H1 (cell line): ENCODE measurements around the gene CHN2. TPM values are rescaled to one million over a fixed set of nuclear protein-coding genes. Genes with fewer than 3 reads are reported as not detected.

Experiments used
- CTCF ChIA-PET: fragments of 300-600 bp; sonication (Branson Sonifier 250); formaldehyde crosslinking; loops from one replicate; lab custom pipeline; 2021; ENCODE audit not compliant: partially characterized antibody; lab: Charles Lee
- POLR2A ChIA-PET: fragments of 300-600 bp; sonication (Branson Sonifier 250); formaldehyde crosslinking; loops from one replicate; lab custom pipeline; 2021; ENCODE audit warnings: inconsistent platforms; ENCODE audit not compliant: partially characterized antibody; lab: Charles Lee
- DNase-seq, 2 experiments: peaks; one replicate each; pipeline versions ENCODE4 v3.0.0 to v3.0.0-alpha.2; 2010 to 2022; ENCODE audit warnings: low spot score in 2 of 2, low read depth in 1 of 2, mixed read lengths in 1 of 2
- FAIRE-seq: peaks from 2 replicates; lab custom pipeline; 2011; peaks lifted over from hg19 to GRCh38; lab: Jason Lieb, UNC
- H2AFZ ChIP-seq: 2 replicates; pipeline ENCODE4 v1.8.1; 2012; ENCODE audit warnings: low read length, inconsistent platforms
- H2AK5ac ChIP-seq: 2 replicates; pipeline ENCODE4 v1.6.1; 2013; ENCODE audit warnings: low read depth, low read length
- H2BK120ac ChIP-seq: replicated peaks from 2 replicates; pipeline ENCODE3; 2013; ENCODE audit warnings: low read depth, low read length, inconsistent platforms
- H2BK12ac ChIP-seq: 2 replicates; pipeline ENCODE4 v1.6.1; 2013; ENCODE audit warnings: low read depth, low read length
- H2BK15ac ChIP-seq: 2 replicates; pipeline ENCODE4 v1.6.1; 2013; ENCODE audit warnings: low read length
- H2BK20ac ChIP-seq: 2 replicates; pipeline ENCODE4 v1.6.1; 2013; ENCODE audit warnings: low read length
- H2BK5ac ChIP-seq: 2 replicates; pipeline ENCODE4 v1.6.1; 2013; ENCODE audit warnings: low read depth, low read length
- H3K14ac ChIP-seq: 2 replicates; pipeline ENCODE4 v1.6.1; 2013; ENCODE audit warnings: inconsistent platforms; ENCODE audit not compliant: insufficient read length
- H3K18ac ChIP-seq: 2 replicates; pipeline ENCODE4 v1.6.1; 2013; ENCODE audit warnings: low read length; ENCODE audit errors: extremely low read depth
- H3K23ac ChIP-seq: 2 replicates; pipeline ENCODE4 v1.6.1; 2013; ENCODE audit warnings: inconsistent platforms; ENCODE audit not compliant: insufficient read length
- H3K23me2 ChIP-seq: 2 replicates; pipeline ENCODE4 v1.6.1; 2013; ENCODE audit warnings: low read depth, low read length
- H3K27ac ChIP-seq: 2 replicates; pipeline ENCODE4 v1.6.1; 2011; ENCODE audit warnings: low read depth, low read length, inconsistent platforms
- H3K27me3 ChIP-seq, 4 experiments: replicated peaks in 1 of 4; 1 replicate in 1 of 4; 2 replicates in 3 of 4; pipeline versions ENCODE4 v1.6.1 to v1.8.1; 2011 to 2013; ENCODE audit warnings: low read length in 3 of 4, mild to moderate bottlenecking in 3 of 4, inconsistent platforms in 2 of 4, mixed read lengths in 2 of 4, moderate library complexity in 1 of 4; ENCODE audit not compliant: control insufficient read depth in 3 of 4, insufficient read depth in 3 of 4; ENCODE audit errors: extremely low read depth in 1 of 4
- H3K36me3 ChIP-seq, 4 experiments: 2 replicates each; pipeline versions ENCODE4 v1.6.1 to v1.8.1; 2011 to 2013; ENCODE audit warnings: mild to moderate bottlenecking in 4 of 4, low read length in 3 of 4, moderate library complexity in 2 of 4, control low read depth in 1 of 4, inconsistent platforms in 1 of 4; ENCODE audit not compliant: insufficient read depth in 4 of 4, control insufficient read depth in 2 of 4
- H3K4ac ChIP-seq: replicated peaks from 2 replicates; pipeline ENCODE3; 2013; ENCODE audit warnings: low read length, low read depth, mixed read lengths, inconsistent platforms; ENCODE audit not compliant: insufficient read length
- H3K4me1 ChIP-seq, 4 experiments: replicated peaks in 1 of 4; 1 replicate in 1 of 4; 2 replicates in 3 of 4; pipeline versions ENCODE4 v1.6.1 to v1.8.1; 2011 to 2013; ENCODE audit warnings: low read length in 3 of 4, inconsistent platforms in 2 of 4, mixed read lengths in 1 of 4; ENCODE audit not compliant: insufficient read depth in 4 of 4, control insufficient read depth in 3 of 4
- H3K4me2 ChIP-seq, 2 experiments: 2 replicates each; pipeline versions ENCODE4 v1.6.1 to v1.8.1; 2011 to 2013; ENCODE audit warnings: low read depth in 2 of 2, low read length in 2 of 2, control low read depth in 1 of 2, inconsistent platforms in 1 of 2, mild to moderate bottlenecking in 1 of 2; ENCODE audit not compliant: insufficient read depth in 1 of 2
- H3K4me3 ChIP-seq, 4 experiments: fragments of 200-600, 300-600 bp in 1 of 4; sonication (generic), shearing (Covaris generic), sonication (Bioruptor Twin) in 1 of 4; 2 replicates each; pipeline versions ENCODE4 v1.5.1 to v1.8.1; 2011 to 2016; ENCODE audit warnings: low read length in 4 of 4, low read depth in 3 of 4, control low read depth in 2 of 4, inconsistent platforms in 2 of 4, mild to moderate bottlenecking in 2 of 4, mixed read lengths in 1 of 4, moderate library complexity in 1 of 4; ENCODE audit not compliant: insufficient read depth in 2 of 4; ENCODE audit errors: extremely low read depth in 1 of 4
- H3K56ac ChIP-seq: replicated peaks from 2 replicates; pipeline ENCODE3; 2013; ENCODE audit warnings: low read depth, mild to moderate bottlenecking, mixed read lengths, low read length, inconsistent platforms; ENCODE audit not compliant: insufficient read length
- H3K79me1 ChIP-seq: 2 replicates; pipeline ENCODE4 v1.6.1; 2013; ENCODE audit warnings: low read depth, low read length, control low read depth
- H3K79me2 ChIP-seq, 2 experiments: 2 replicates each; pipeline versions ENCODE4 v1.6.1 to v1.8.1; 2012 to 2013; ENCODE audit warnings: low read length in 2 of 2, mild to moderate bottlenecking in 2 of 2, inconsistent platforms in 1 of 2; ENCODE audit not compliant: insufficient read depth in 2 of 2, control insufficient read depth in 1 of 2
- H3K9ac ChIP-seq, 4 experiments: replicated peaks in 1 of 4; 1 replicate in 1 of 4; 2 replicates in 3 of 4; pipeline versions ENCODE4 v1.6.1 to v1.8.1; 2011 to 2013; ENCODE audit warnings: low read depth in 3 of 4, low read length in 3 of 4, control low read depth in 2 of 4, mild to moderate bottlenecking in 2 of 4, moderate library complexity in 2 of 4, inconsistent platforms in 1 of 4; ENCODE audit errors: extremely low read depth in 1 of 4
- H3K9me3 ChIP-seq, 2 experiments: 2 replicates each; pipeline versions ENCODE4 v1.6.1 to v1.8.1; 2012 to 2013; ENCODE audit warnings: mild to moderate bottlenecking in 2 of 2, moderate library complexity in 2 of 2, control low read depth in 1 of 2, inconsistent platforms in 1 of 2, low read depth in 1 of 2, low read length in 1 of 2, mixed read lengths in 1 of 2; ENCODE audit not compliant: insufficient read depth in 2 of 2
- H4K20me1 ChIP-seq, 2 experiments: replicated peaks in 1 of 2; 2 replicates each; pipeline versions ENCODE3 to v1.8.1; 2011 to 2013; ENCODE audit warnings: inconsistent platforms in 2 of 2, low read length in 2 of 2, mild to moderate bottlenecking in 1 of 2; ENCODE audit not compliant: insufficient read depth in 2 of 2, control insufficient read depth in 1 of 2
- H4K5ac ChIP-seq: 2 replicates; pipeline ENCODE4 v1.6.1; 2013; ENCODE audit warnings: low read length, low read depth, mixed read lengths, inconsistent platforms; ENCODE audit not compliant: insufficient read length
- H4K8ac ChIP-seq: 2 replicates; pipeline ENCODE4 v1.8.0; 2013; ENCODE audit warnings: mild to moderate bottlenecking, moderate library complexity, low read length, inconsistent platforms; ENCODE audit not compliant: insufficient read depth; ENCODE audit errors: extremely low read depth
- H4K91ac ChIP-seq: replicated peaks from 2 replicates; pipeline ENCODE3; 2013; ENCODE audit warnings: low read length, mixed read lengths, inconsistent platforms; ENCODE audit not compliant: insufficient read length
- HDAC2 ChIP-seq, 2 experiments: fragments of 300-600 bp in 1 of 2; sonication (generic) in 1 of 2; IDR thresholded peaks; 2 replicates each; pipeline ENCODE4 v1.6.1; 2011 to 2012; ENCODE audit warnings: low read depth in 2 of 2, low read length in 2 of 2, mild to moderate bottlenecking in 2 of 2, moderate library complexity in 2 of 2, borderline replicate concordance in 1 of 2, inconsistent platforms in 1 of 2
- POLR2AphosphoS5 ChIP-seq: IDR thresholded peaks from 2 replicates; pipeline ENCODE4 v1.6.1; 2011; ENCODE audit warnings: low read depth, low read length
- WGBS, 2 experiments: shearing (Covaris generic) in 1 of 2; methylation state at CpG; one replicate each; pipeline versions ENCODE4 v1.1.6 to v1.1.7; 2013 to 2015; ENCODE audit warnings: low lambda C conversion rate in 2 of 2, mixed read lengths in 2 of 2, inconsistent platforms in 1 of 2, low coverage in 1 of 2, missing lambda C conversion rate in 1 of 2; ENCODE audit not compliant: insufficient replicate concordance in 2 of 2, insufficient coverage in 1 of 2, insufficient read length in 1 of 2; ENCODE audit errors: extremely low coverage in 1 of 2, missing lambda C conversion rate in 1 of 2; 5-methylcytosine and 5-hydroxymethylcytosine counted together
- polyA plus RNA-seq, 7 experiments: library from polyadenylated mRNA; depleted of rRNA in 3 of 7; stranded (reverse) in 5 of 7; unstranded in 2 of 7; fragments of >200 nt in 5 of 7; fragments of 200-250 nt in 2 of 7; gene quantifications; 1 replicate in 5 of 7; 2 replicates in 1 of 7; 4 replicates in 1 of 7; pipeline versions ENCODE4 v1.2.1 to v1.2.3, GENCODE V29; 2011 to 2013; ENCODE audit warnings: missing spikeins in 2 of 7, mixed read lengths in 2 of 7
- total RNA-seq: library from RNA; stranded (reverse); fragmentation: NEBNext Ultra II Directional; extraction: Animal tissue kit (Norgen Biotek cat#: 25700); gene quantifications from 2 replicates; pipeline ENCODE4 v1.2.1, GENCODE V29; 2021

CHN2 gene
- total and polyA plus RNA-seq, 2 of the 8 experiments (the other 6 are each of a cell fraction or from before 2014, with no cell fraction given): 2.9 to 4.8 TPM

DNA sequence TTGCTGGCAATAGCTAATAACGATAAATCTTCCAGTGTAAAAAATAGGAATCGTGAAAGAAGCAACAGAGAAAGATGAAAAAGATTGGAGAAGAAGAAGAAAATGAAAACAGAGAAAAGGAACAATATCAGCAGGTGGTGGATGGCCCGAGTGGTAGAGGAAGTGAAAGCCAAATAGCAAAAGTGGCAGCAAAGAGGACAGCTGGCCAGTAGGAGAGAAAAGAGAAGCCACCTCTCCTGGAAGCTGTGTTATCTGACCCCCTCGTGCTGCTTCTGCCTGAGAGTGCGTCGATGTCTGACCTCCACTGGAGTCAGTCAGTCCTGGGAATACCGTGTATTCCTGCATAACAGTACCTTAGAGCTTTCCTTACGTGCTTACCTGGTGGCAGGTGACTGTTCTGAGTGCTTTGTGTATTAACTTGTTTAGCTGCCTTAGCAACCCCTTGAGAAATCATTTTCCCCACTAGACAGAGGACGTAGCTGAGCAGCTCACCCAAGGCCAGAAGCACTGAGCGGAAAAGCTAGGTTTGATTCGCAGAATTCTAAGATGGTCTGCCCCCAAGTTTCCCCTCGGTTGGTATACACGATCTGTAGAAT lies 88.3 kb downstream of the CHN2 start:
- Histone ChIP-seq H3K79me1 (no peaks in the 10 kb centered on the region), H3K9me3 (no peaks in the 10 kb centered on the region), H2BK12ac (no peak overlapping the region), H3K4me2 (no peak overlapping the region), H2AK5ac (no peak overlapping the region), H2BK20ac (no peak overlapping the region), H3K23me2 (peaks cover 3% of the 10 kb centered on the region; the same call in 1 of the 2 replicates), H4K91ac (no peak overlapping the region), H2BK15ac (no peak overlapping the region), H3K4me1 (peaks cover 0 to 5% (median 2%) of the 10 kb centered on the region in 4 experiments; a peak in 4 of 7 replicates), H4K5ac (no peak overlapping the region), H2BK120ac (no peak overlapping the region), H3K27ac (no peak overlapping the region), H3K36me3 (no peaks in the 10 kb centered on the region), H3K14ac (no peak overlapping the region), H3K27me3 (no peaks in the 10 kb centered on the region), H3K23ac (no peak overlapping the region), H3K79me2 (no peaks in the 10 kb centered on the region), H3K9ac (no peak overlapping the region), H3K18ac (no peak overlapping the region), H3K4me3 (no peak overlapping the region), H3K56ac (no peak overlapping the region), H2BK5ac (no peak overlapping the region), H2AFZ (peak overlapping the region; percentile 0; the same call in 1 of the 2 replicates), H4K8ac (no peak overlapping the region), H4K20me1 (no peaks in the 10 kb centered on the region), H3K4ac (no peak overlapping the region)
- WGBS, 2 experiments: 74% methylated on average over 13 of the region's 13 CpGs; no CpG with 5 or more reads in 1 of the 2 experiments
- DNase-seq (no peak), FAIRE-seq (no peak)
- ChIA-PET CTCF (interaction anchor here (0.7 to 10.9 kb wide), 10 partner anchors 10 to 93 kb away, joined by 3 to 67 read pairs (median 4); no protein-coding TSS in a partner anchor), POLR2A (interaction anchor here (1.7 kb wide), 1 partner anchor 9 kb away, joined by 3 read pairs; no protein-coding TSS in a partner anchor)
- TF ChIP-seq POLR2AphosphoS5: no peak
- no peak for TF ChIP-seq HDAC2 (IDR thresholded peaks at IDR 0.05; ENCODE audit: borderline replicate concordance in 1 of 2, low read depth in 2 of 2, low read length in 2 of 2)
